Endothelial cell (in vitro differentiated cells): ENCODE data around the gene KNCN. TPM values are rescaled to one million over a fixed set of nuclear protein-coding genes. Genes with fewer than 3 reads are reported as not detected.

Experiments
- DNase-seq: peaks from one replicate; pipeline ENCODE4 v3.0.0; 2021; ENCODE audit warnings: low spot score
- H3K27ac Mint-ChIP-seq: one replicate; pipeline ENCODE4 v1.8.0; 2021; ENCODE audit warnings: mixed read lengths, inconsistent platforms; ENCODE audit not compliant: unreplicated experiment
- H3K27me3 Mint-ChIP-seq: one replicate; pipeline ENCODE4 v1.8.0; 2021; ENCODE audit warnings: mild to moderate bottlenecking, moderate library complexity, mixed read lengths, inconsistent platforms; ENCODE audit not compliant: unreplicated experiment
- H3K36me3 Mint-ChIP-seq: one replicate; pipeline ENCODE4 v1.8.0; 2021; ENCODE audit warnings: mild to moderate bottlenecking, low read depth, mixed read lengths, inconsistent platforms; ENCODE audit not compliant: unreplicated experiment
- H3K4me1 Mint-ChIP-seq: one replicate; pipeline ENCODE4 v1.8.0; 2021; ENCODE audit warnings: mild to moderate bottlenecking, mixed read lengths, inconsistent platforms; ENCODE audit not compliant: unreplicated experiment
- H3K4me3 Mint-ChIP-seq: one replicate; pipeline ENCODE4 v1.8.0; 2021; ENCODE audit warnings: mild to moderate bottlenecking, mixed read lengths, inconsistent platforms; ENCODE audit not compliant: unreplicated experiment
- H3K9me3 Mint-ChIP-seq: one replicate; pipeline ENCODE4 v1.8.0; 2021; ENCODE audit warnings: mixed read lengths, inconsistent platforms; ENCODE audit not compliant: unreplicated experiment
- total RNA-seq: library from RNA; stranded (reverse); fragmentation: NEBNext Ultra II Directional; extraction: Animal tissue kit (Norgen Biotek cat#: 25700); gene quantifications from one replicate; pipeline ENCODE4 v1.2.1, GENCODE V29; 2021; ENCODE audit not compliant: unreplicated experiment
- TF ChIP-seq, protein P1 (sequence below): fragments of 200-600 bp; sonication (generic); IDR thresholded peaks from one replicate; pipeline ENCODE4 v1.5.0; 2021; ENCODE audit warnings: antibody characterized with exemption; ENCODE audit not compliant: unreplicated experiment

KNCN gene
- total RNA-seq, 1 donor from 2014 or later: not detected

DNA sequence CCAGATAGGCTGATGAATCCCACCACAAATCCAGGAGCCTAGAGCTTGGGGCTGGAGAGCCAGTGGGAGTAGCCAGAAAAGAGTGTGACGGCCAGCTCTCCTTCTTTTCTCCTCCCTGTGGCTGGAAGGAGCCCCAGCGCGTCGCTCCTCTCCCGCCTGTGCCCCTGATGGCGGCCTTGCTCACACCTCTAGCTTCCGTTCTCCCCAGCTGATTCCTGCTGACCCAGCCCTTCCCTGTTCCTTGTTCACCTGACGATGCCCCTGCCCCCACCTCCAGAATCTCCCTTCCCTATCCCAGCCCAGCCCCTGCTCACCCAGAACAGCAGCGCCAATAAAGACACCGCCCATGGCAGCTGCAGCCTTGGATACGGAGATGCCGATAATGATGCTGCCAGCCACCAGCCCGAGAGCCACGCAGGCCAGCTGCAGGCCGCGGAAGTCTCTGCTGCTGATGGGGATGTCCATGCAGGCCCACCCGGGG lies 656 bp downstream of the KNCN start:
- DNase-seq: no peak
- H3K9me3 Mint-ChIP-seq: no peaks in the 10 kb centered on the region

DNA sequence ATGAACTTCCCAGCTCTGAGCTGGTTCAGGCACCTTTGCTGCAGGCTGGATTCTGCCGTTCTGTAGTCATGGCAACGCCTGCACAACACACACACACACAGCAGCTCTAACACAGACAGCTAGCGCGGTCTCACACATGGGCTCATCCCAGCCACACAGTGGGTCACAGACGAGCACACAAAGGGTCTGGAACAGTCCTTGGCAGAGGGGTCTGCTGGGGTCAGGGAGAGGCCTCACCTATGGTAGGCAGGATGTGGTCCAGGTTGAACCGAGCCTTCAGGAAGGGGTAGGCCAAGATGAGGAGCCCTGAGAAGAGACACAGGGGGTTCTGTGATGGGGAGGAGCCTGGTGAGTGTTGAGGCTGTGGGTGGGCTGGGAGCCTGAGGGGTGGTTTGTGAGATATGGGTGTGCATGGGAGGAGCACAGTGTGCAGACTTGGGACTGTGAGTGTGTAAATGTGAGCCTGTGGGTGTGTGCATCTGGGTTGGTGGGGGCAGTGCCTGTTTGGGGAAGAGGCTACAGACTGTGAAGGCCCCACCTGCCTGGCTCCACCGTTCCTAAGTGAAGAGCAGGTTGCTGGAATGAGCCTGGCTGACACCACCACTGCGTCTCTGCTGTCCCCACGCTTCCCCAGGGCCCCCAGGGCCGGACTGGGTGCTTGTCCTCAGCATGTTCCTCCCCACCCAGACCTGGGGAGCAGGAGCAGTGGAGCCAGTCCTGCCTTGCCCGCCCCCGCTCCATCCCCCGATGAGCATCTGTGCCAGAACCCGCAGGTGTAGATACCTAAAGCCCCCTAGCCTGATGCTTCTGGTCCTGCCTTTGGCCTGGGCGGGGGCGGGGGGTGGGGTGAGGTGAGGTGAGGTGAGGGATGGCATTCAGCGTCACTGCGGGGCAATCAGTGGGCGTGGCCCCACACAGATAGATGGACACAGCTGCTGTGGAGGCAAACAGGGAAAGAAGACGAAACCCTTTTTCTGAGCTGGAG lies 1.5 kb downstream of the KNCN start:
- Mint-ChIP-seq H3K4me3 (no peak overlapping the region), H3K27ac (peak overlapping the region; percentile 53), H3K9me3 (no peaks in the 10 kb centered on the region), H3K27me3 (peaks cover 3% of the 10 kb centered on the region), H3K4me1 (peaks cover 12% of the 10 kb centered on the region), H3K36me3 (no peaks in the 10 kb centered on the region)
- TF ChIP-seq, protein P1, sequence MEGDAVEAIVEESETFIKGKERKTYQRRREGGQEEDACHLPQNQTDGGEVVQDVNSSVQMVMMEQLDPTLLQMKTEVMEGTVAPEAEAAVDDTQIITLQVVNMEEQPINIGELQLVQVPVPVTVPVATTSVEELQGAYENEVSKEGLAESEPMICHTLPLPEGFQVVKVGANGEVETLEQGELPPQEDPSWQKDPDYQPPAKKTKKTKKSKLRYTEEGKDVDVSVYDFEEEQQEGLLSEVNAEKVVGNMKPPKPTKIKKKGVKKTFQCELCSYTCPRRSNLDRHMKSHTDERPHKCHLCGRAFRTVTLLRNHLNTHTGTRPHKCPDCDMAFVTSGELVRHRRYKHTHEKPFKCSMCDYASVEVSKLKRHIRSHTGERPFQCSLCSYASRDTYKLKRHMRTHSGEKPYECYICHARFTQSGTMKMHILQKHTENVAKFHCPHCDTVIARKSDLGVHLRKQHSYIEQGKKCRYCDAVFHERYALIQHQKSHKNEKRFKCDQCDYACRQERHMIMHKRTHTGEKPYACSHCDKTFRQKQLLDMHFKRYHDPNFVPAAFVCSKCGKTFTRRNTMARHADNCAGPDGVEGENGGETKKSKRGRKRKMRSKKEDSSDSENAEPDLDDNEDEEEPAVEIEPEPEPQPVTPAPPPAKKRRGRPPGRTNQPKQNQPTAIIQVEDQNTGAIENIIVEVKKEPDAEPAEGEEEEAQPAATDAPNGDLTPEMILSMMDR: no peak
- peak; percentile 32 for DNase-seq

More for the DNA sequence above, 656 bp downstream of the KNCN start:
- Mint-ChIP-seq H3K27me3 (peaks cover 2% of the 10 kb centered on the region), H3K4me1 (peaks cover 4% of the 10 kb centered on the region), H3K36me3 (no peaks in the 10 kb centered on the region), H3K4me3 (no peak overlapping the region), H3K27ac (no peak overlapping the region)
- TF ChIP-seq, protein P1: no peak

DNA sequence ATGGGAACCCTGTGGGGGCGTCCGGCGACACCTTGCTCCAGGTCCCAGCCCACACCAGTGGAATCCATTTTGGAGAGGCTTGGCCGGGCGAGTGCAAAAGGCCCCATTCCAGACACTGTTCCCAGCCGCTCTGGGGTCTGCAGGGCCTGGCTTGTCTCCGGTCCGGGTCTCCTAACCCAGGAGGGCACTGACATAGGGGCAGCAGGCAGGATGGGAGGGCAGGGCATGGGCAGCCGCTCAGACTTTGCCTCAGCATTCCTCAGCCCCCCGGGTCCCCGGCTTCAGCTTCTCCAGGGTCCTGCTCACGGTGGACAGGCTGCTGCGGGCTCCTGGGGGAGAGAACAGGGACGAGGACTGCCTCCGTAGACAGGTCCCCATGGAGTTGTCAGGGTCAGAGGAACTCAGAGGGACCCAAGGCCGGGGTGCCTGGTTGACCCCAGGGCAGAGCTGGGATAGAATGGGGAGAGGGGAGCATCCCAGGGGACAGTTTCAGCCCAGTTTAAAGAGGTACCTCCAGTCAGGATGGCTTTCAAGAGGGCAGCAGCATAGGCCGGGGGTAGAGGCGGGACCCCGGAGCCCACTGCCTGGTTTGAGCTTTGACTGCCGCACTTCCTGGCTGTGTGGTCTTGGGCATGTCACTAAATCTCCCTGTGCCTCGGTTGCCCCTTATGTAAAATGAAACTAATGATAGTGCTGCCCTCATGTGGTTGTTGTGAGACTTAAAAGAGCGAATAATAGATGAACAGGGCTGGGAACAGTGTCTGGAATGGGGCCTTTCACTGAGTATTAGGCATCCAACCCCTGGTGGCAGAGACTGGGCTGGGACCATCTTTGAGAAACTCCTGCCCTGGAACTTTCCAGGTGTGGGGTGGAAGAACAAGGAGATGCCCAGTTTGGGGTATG lies 3.7 kb downstream of the KNCN start:
- H3K9me3 Mint-ChIP-seq: no peaks in the 10 kb centered on the region
- TF ChIP-seq, protein P1: no peak
- peaks cover under 1% of the 10 kb centered on the region for H3K36me3 Mint-ChIP-seq
- H3K27ac Mint-ChIP-seq: no peak overlapping the region
- peaks cover 17% of the 10 kb centered on the region for H3K27me3 Mint-ChIP-seq
- DNase-seq: no peak
- H3K4me1 Mint-ChIP-seq: peaks cover 21% of the 10 kb centered on the region
- no peak overlapping the region for H3K4me3 Mint-ChIP-seq

DNA sequence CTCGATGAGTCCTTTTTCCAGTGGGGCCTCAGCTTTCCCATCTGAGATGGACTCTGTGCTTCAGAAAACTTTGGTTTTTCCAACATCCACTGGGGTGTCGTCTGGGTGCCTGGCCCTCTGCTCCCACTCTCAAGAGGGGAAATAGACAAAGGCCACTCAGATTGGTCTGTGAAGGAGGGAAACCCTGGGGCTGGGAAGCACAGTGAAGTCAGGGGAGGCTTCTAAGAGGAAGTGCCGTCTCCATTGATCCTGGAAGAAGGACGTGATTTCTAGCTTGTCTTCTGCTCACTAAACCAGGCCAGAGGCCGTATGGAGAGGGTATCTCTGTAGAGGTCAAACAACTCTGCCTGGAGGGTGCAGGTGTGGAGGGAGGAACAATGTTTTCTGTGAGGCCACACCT lies 5.2 kb downstream of the KNCN start:
- no peak for DNase-seq
- Mint-ChIP-seq H3K27ac (no peak overlapping the region), H3K4me3 (no peak overlapping the region), H3K27me3 (peaks cover 22% of the 10 kb centered on the region), H3K4me1 (peaks cover 25% of the 10 kb centered on the region), H3K9me3 (no peaks in the 10 kb centered on the region), H3K36me3 (peaks cover 5% of the 10 kb centered on the region)
- TF ChIP-seq, protein P1: no peak
